Fibroblast of lung (primary cell): ENCODE measurements around the gene NFE2L3. TPM values are rescaled to one million over a fixed set of nuclear protein-coding genes. Genes with fewer than 3 reads are reported as not detected.

Experiments used
- DNase-seq, 2 donors: peaks; one replicate each; pipeline versions ENCODE4 v3.0.0 to v3.0.0-alpha.2; 2010; ENCODE audit warnings: low read depth in 2 of 2
- H2AFZ ChIP-seq: 2 replicates; pipeline ENCODE4 v1.5.1; 2012; ENCODE audit warnings: low read length, control low read depth, inconsistent platforms
- H3K27ac ChIP-seq: 2 replicates; pipeline ENCODE4 v1.5.1; 2011; ENCODE audit warnings: low read length, control low read depth; ENCODE audit not compliant: insufficient read depth
- H3K27me3 ChIP-seq: 2 replicates; pipeline ENCODE4 v1.5.1; 2011; ENCODE audit warnings: mild to moderate bottlenecking, low read length; ENCODE audit not compliant: control insufficient read depth, insufficient read depth
- H3K36me3 ChIP-seq: 2 replicates; pipeline ENCODE4 v1.5.1; 2011; ENCODE audit warnings: low read length; ENCODE audit not compliant: control insufficient read depth, insufficient read depth
- H3K4me1 ChIP-seq: 2 replicates; pipeline ENCODE4 v1.5.1; 2011; ENCODE audit warnings: low read length; ENCODE audit not compliant: control insufficient read depth, insufficient read depth; ENCODE audit errors: extremely low read depth
- H3K4me2 ChIP-seq: 2 replicates; pipeline ENCODE4 v1.5.1; 2011; ENCODE audit warnings: low read length, control low read depth; ENCODE audit not compliant: insufficient read depth; ENCODE audit errors: extremely low read depth
- H3K4me3 ChIP-seq, 4 experiments: fragments of 200-600 bp in 1 of 4; sonication (generic) in 1 of 4; replicated peaks in 1 of 4; 2 replicates each; pipeline ENCODE4 v1.5.1; 2011 to 2016; ENCODE audit warnings: low read length in 4 of 4, low read depth in 3 of 4, mild to moderate bottlenecking in 3 of 4, control low read depth in 2 of 4, inconsistent platforms in 1 of 4, mixed read lengths in 1 of 4; ENCODE audit not compliant: insufficient read depth in 1 of 4; ENCODE audit errors: control extremely low read depth in 1 of 4
- H3K79me2 ChIP-seq: 2 replicates; pipeline ENCODE4 v1.5.1; 2012; ENCODE audit warnings: mild to moderate bottlenecking, low read length, inconsistent platforms; ENCODE audit not compliant: control insufficient read depth, insufficient read depth
- H3K9ac ChIP-seq: 2 replicates; pipeline ENCODE4 v1.5.1; 2011; ENCODE audit warnings: mild to moderate bottlenecking, low read length, control low read depth; ENCODE audit not compliant: insufficient read depth
- H3K9me3 ChIP-seq: 2 replicates; pipeline ENCODE4 v1.5.1; 2012; ENCODE audit warnings: low read depth, low read length; ENCODE audit not compliant: control insufficient read depth, insufficient read depth
- H4K20me1 ChIP-seq: 2 replicates; pipeline ENCODE4 v1.5.1; 2011; ENCODE audit warnings: low read length; ENCODE audit not compliant: control insufficient read depth, insufficient read depth; ENCODE audit errors: extremely low read depth
- CTCF ChIP-seq, 2 donors: IDR thresholded peaks in 1 of 2; conservative IDR thresholded peaks in 1 of 2; 1 replicate in 1 of 2; 2 replicates in 1 of 2; pipeline ENCODE4 v1.5.1; 2011 to 2012; ENCODE audit warnings: low read length in 2 of 2, control low read depth in 1 of 2, inconsistent platforms in 1 of 2, low read depth in 1 of 2, mild to moderate bottlenecking in 1 of 2
- EZH2 ChIP-seq: IDR thresholded peaks from 2 replicates; pipeline ENCODE4 v1.5.1; 2012; ENCODE audit warnings: low read length, control low read depth, mild to moderate bottlenecking; ENCODE audit errors: missing control alignments
- polyA minus RNA-seq: library from RNA; depleted of rRNA, polyadenylated mRNA; stranded (reverse); fragments of >200 nt; gene quantifications from 2 replicates; pipeline ENCODE4 v1.2.3, GENCODE V29; 2011; ENCODE audit warnings: low replicate concordance
- polyA plus RNA-seq, 2 donors: library from polyadenylated mRNA; depleted of rRNA in 1 of 2; stranded (reverse) in 1 of 2; unstranded in 1 of 2; fragments of >200 nt; gene quantifications; 2 replicates each; pipeline ENCODE4 v1.2.1, GENCODE V29; 2011 to 2012; ENCODE audit warnings: missing spikeins in 1 of 2
- total RNA-seq: library from RNA; depleted of rRNA; stranded (reverse); fragments of >200 nt; gene quantifications from 2 replicates; pipeline ENCODE4 v1.2.1, GENCODE V29; 2014

Gene NFE2L3
- 5.4 and 9.1 TPM in 2 replicates for total RNA-seq
- 5.3 and 12.2 TPM in 2 replicates for polyA plus RNA-seq
- 3.2 and 7.3 TPM in 2 replicates for polyA plus RNA-seq (2012)
- 0.74 and 2.3 TPM in 2 replicates for polyA minus RNA-seq

- TF ChIP-seq EZH2: no peak
- no peak for TF ChIP-seq CTCF (conservative IDR thresholded peaks at IDR 0.05 in 1 of 2, IDR thresholded peaks at IDR 0.05 in 1 of 2; ENCODE audit: low read depth in 1 of 2, low read length in 2 of 2)
- peak; percentile 64 to 71 for DNase-seq
- Histone ChIP-seq H3K4me1 (peaks cover 7% of the 10 kb centered on the region), H3K36me3 (no peaks in the 10 kb centered on the region), H3K9me3 (no peaks in the 10 kb centered on the region), H3K27ac (no peak within 1 kb of the TSS), H3K27me3 (peaks cover 3% of the 10 kb centered on the region), H3K79me2 (no peaks in the 10 kb centered on the region), H2AFZ (peak within 1 kb of the TSS; percentile 87), H3K4me3 (peak within 1 kb of the TSS; percentile 22 to 67 (median 55)), H3K9ac (no peak within 1 kb of the TSS), H4K20me1 (no peaks in the 10 kb centered on the region), H3K4me2 (peak within 1 kb of the TSS; percentile 75)
These were observed at the start of gene NFE2L3 for GRCh38 chr7:26151953-26152781. NFE2L3 (plus strand) TSS chr7:26152198; CDS start chr7:26152499, 301 bp downstream.

GRCh38 chr7:26103596-26103995 lies 48.4 kb upstream of the NFE2L3 start:
- Histone ChIP-seq H3K36me3 (no peaks in the 10 kb centered on the region), H4K20me1 (no peaks in the 10 kb centered on the region), H2AFZ (no peak overlapping the region), H3K4me1 (no peaks in the 10 kb centered on the region), H3K4me3 (no peak overlapping the region), H3K4me2 (no peak overlapping the region), H3K9me3 (no peaks in the 10 kb centered on the region), H3K27ac (no peak overlapping the region), H3K27me3 (no peaks in the 10 kb centered on the region), H3K79me2 (no peaks in the 10 kb centered on the region), H3K9ac (no peak overlapping the region)
- TF ChIP-seq CTCF (conservative IDR thresholded peaks at IDR 0.05 in 1 of 2, IDR thresholded peaks at IDR 0.05 in 1 of 2; ENCODE audit: low read depth in 1 of 2, low read length in 2 of 2): no peak
- TF ChIP-seq EZH2: no peak
- no peak for DNase-seq

GRCh38 chr7:26105236-26105635 lies 46.8 kb upstream of the NFE2L3 start:
- Histone ChIP-seq H3K36me3 (no peaks in the 10 kb centered on the region), H3K27ac (no peak overlapping the region), H3K27me3 (no peaks in the 10 kb centered on the region), H3K4me2 (no peak overlapping the region), H3K4me3 (no peak overlapping the region), H3K4me1 (no peaks in the 10 kb centered on the region), H3K9me3 (no peaks in the 10 kb centered on the region), H4K20me1 (no peaks in the 10 kb centered on the region), H3K9ac (no peak overlapping the region), H2AFZ (no peak overlapping the region), H3K79me2 (no peaks in the 10 kb centered on the region)
- TF ChIP-seq EZH2: no peak
- no peak for TF ChIP-seq CTCF (conservative IDR thresholded peaks at IDR 0.05 in 1 of 2, IDR thresholded peaks at IDR 0.05 in 1 of 2; ENCODE audit: low read depth in 1 of 2, low read length in 2 of 2)
- DNase-seq: no peak
